Stimulated activated CD8-positive, alpha-beta memory T cell treated with anti-CD3 and anti-CD28 coated beads, Interleukin-4, amount 100 ng/mL, for 4 hours (primary cell): ENCODE data around the gene CASD1.

Experiments used
- DNase-seq, 2 donors: peaks; one replicate each; pipeline ENCODE4 v3.0.0-alpha.2; 2020; ENCODE audit warnings: low read depth in 2 of 2, low spot score in 1 of 2

The CASD1 gene

GRCh38 chr7:94509264-94509886 is at the start of gene CASD1:
Gene CASD1, plus strand, starts transcription at chr7:94509809. Its CDS starts 276 bp downstream, at chr7:94510085.
- peak; percentile 16 to 23 for DNase-seq

GRCh38 chr7:94466516-94466915 is 43.1 kb upstream of the CASD1 start:
- DNase-seq, result no peak

- no peak for DNase-seq
Measured at GRCh38 chr7:94471604-94472003, 38.0 kb upstream of the CASD1 start.

GRCh38 chr7:94472608-94473007 is 37.0 kb upstream of the CASD1 start:
- DNase-seq, result no peak

- no peak for DNase-seq
Measured at GRCh38 chr7:94476251-94476840, 33.3 kb upstream of the CASD1 start.

- DNase-seq, result no peak
Measured at GRCh38 chr7:94477878-94478277, 31.7 kb upstream of the CASD1 start.

- no peak for DNase-seq
Measured at GRCh38 chr7:94478648-94479214, 30.9 kb upstream of the CASD1 start.

GRCh38 chr7:94481279-94481678 is 28.3 kb upstream of the CASD1 start:
- no peak for DNase-seq

GRCh38 chr7:94482796-94483195 is 26.8 kb upstream of the CASD1 start:
- DNase-seq, result no peak

- no peak for DNase-seq
Measured at GRCh38 chr7:94483843-94484242, 25.8 kb upstream of the CASD1 start.

GRCh38 chr7:94486216-94486615 is 23.4 kb upstream of the CASD1 start:
- DNase-seq, result no peak

GRCh38 chr7:94491410-94491809 is 18.2 kb upstream of the CASD1 start:
- no peak for DNase-seq

- no peak for DNase-seq
Measured at GRCh38 chr7:94492601-94493000, 17.0 kb upstream of the CASD1 start.

- DNase-seq, result no peak
Measured at GRCh38 chr7:94497874-94498670, 11.5 kb upstream of the CASD1 start.

GRCh38 chr7:94498918-94499317 is 10.7 kb upstream of the CASD1 start:
- no peak for DNase-seq

- no peak for DNase-seq
Measured at GRCh38 chr7:94507462-94507861, 2.1 kb upstream of the CASD1 start.

- DNase-seq, result no peak
Measured at GRCh38 chr7:94507962-94508361, 1.6 kb upstream of the CASD1 start.

- peak; percentile 21 to 30 for DNase-seq
Measured at GRCh38 chr7:94509887-94510581, 425 bp downstream of the CASD1 start.

GRCh38 chr7:94510582-94511496 is 1.2 kb downstream of the CASD1 start:
- DNase-seq, result peak in 1 of 2 donors; percentile 2

GRCh38 chr7:94511718-94512117 is 2.1 kb downstream of the CASD1 start:
- DNase-seq, result no peak
